Measurements from ENCODE around the gene SP140L.
"Not testable (repeated sequence)": the region's sequence is repeated elsewhere in the genome, so short reads cannot be mapped to it uniquely, and the experiment has no call there.

SP140L gene

DNA sequence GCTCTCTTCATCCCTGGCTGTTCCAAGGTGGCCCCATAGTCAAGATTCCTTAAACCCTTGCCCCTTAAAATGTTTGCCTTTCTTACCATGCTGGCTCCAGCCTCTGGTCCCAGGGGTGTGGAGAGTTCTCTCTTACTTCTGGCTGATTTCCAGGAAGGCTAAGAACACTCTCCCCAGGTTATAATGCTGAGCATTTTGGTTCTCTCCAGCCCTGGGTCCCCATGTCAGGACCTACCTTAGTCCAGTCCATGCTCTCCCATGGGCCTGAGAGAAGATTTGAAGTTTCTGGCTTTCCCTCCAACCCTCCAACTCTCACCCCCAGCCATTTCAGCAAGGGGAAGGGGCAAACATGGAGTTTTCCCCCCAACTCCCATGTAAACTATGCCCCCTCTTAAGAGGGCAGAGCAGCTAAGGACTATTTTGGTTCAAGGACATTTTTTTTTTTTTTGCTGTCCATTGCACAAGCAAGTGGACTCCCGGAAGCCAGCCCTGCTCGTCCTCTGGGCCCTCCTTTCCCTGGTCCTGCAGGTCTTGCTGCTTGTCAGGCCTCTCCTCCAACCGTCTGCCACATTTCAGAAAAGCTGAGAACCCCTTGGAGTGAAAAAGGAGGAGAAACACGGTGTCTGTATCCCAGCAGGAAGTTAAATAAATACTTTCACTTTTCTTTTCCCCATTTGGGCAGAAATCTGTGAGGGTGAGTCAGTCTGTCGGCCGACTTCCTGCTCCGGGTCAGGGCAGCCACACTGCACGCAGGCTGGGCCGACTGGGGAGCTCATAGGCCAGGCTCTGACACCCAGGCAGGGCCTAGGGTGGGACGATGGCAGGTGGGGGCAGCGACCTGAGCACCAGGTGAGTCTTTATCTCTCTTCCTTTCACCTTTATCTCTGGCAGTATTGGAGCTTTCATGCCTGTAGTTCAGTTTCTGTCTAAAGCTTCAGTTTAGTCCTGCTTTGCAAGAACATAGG is at the start of gene SP140L:
Gene SP140L, plus strand, starts transcription at position 741 of the 965 bp plus-strand sequence. Its CDS starts 77 bp downstream, at position 818.
- DNase-seq (ENCODE audit: low spot score), result peak; percentile 79

GRCh38 chr2:230282936-230283335 is 44.1 kb upstream of the SP140L start:
- no peak for DNase-seq (ENCODE audit: low spot score)

GRCh38 chr2:230286048-230286447 is 40.9 kb upstream of the SP140L start:
- DNase-seq (ENCODE audit: low spot score), result no peak

GRCh38 chr2:230289311-230289710 is 37.7 kb upstream of the SP140L start:
- DNase-seq (ENCODE audit: low spot score), result peak; percentile 19

GRCh38 chr2:230295192-230295591 is 31.8 kb upstream of the SP140L start:
- no peak for DNase-seq (ENCODE audit: low spot score)

GRCh38 chr2:230296917-230297316 is 30.1 kb upstream of the SP140L start:
- DNase-seq (ENCODE audit: low spot score), result no peak

- DNase-seq (ENCODE audit: low spot score), result no peak
Measured at GRCh38 chr2:230299618-230300017, 27.4 kb upstream of the SP140L start.

DNA sequence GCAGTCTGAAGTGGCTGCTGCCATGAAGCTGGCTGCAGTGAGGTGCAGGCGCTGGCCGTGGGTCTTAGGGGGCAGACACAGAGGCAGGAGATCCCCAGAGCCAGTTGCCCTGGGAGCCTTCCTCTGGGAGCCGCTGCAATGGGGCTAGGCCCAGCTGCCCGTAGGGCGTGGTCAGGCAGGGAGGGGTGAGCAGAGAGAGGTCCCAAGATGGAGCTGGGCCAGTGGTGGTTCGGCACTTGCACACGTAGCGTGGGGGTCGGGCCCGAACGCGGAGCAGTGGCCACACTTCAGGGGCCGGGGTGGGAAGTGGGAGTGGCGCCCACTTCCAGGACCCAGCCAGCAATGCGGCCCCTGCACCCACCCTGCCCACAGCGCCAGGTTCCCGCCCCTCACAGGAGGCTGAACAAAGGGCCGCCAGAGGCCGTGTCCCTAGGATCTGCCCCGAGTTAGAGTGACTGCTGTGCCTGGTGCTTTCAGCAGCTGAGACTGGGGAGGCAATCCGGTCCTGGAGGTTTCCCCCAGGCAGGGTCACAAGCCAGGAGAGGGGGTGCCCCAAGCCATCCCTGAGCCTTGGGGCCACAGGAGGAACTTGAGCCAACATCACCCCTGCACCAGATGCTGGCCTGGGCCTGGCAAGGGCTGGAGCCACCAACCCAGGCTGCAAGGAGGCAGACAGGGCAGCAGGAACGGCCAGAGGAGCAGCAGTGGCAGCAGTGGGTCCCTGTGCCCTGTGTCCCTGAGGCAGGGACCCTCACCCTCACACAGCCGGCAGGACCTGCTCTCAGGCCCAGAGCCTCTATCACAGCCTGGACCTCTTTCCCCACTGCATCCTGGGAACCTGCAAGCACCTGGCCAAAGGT is 21.3 kb upstream of the SP140L start:
- no peak for DNase-seq (ENCODE audit: low spot score)

DNA sequence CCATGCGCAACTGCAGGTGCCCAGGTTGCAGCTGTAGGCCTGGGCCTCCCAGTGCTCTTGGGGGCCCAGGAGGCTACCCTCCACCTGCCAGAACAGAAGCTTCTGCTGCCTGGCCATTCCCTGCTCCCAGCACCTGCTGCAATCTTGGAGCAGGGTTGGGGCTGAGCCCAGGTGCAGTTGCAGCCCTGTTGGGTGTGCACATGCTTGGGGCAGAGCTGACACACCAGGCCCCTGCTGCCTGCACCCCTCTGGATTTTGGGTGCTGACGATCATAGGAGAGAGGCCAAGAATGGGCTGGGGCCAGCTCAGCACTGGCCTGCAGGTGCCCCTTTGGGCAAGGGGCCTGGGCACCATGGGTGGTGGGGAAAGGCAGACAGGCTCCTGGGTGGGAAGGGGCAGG is 20.5 kb upstream of the SP140L start:
- no peak for DNase-seq (ENCODE audit: low spot score)

DNA sequence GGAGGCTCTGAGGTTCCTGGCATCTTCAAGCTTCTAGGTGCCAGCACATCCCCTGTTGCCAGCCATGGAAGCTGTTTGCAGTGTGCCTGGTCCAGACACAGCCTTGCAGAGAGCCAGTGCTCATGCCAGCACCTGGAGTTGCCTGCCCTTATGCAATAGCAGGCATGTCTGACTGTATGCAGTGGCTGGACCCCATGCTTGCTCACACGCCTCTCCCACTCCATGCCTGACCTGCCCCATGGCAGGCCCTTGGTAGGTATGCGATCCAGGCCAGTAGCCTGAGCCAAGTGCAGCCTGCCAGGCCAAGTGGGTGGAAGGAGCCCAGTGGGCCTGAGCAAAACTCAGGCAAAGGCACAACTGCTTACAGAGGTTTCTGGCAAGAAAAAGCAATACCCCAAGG is 19.5 kb upstream of the SP140L start:
- no peak for DNase-seq (ENCODE audit: low spot score)

GRCh38 chr2:230308402-230309000 is 18.5 kb upstream of the SP140L start:
- no peak for DNase-seq (ENCODE audit: low spot score)

DNA sequence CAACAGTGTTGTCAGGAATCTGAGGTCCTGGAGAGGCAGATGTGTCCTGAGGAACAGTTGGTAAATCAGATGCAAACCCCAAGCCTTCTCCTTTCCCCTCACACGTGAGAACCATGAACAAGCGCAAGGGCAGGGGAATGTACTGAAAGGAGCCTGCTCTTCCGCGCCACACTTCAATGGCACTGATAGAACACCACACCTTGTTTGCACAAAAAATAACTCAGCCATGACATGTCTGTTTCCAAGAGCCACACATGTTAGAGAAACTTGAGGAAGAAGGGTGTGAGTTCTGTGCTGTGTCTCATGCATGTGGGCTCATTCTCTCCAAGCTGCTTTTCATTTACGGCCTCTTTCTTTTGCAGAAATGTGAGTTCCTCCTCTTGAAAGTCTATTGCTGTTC is 16.2 kb upstream of the SP140L start:
- not testable (repeated sequence) for DNase-seq (ENCODE audit: low spot score)

- DNase-seq (ENCODE audit: low spot score), result not testable (repeated sequence)
Measured at GRCh38 chr2:230311634-230312033, 15.4 kb upstream of the SP140L start.

DNA sequence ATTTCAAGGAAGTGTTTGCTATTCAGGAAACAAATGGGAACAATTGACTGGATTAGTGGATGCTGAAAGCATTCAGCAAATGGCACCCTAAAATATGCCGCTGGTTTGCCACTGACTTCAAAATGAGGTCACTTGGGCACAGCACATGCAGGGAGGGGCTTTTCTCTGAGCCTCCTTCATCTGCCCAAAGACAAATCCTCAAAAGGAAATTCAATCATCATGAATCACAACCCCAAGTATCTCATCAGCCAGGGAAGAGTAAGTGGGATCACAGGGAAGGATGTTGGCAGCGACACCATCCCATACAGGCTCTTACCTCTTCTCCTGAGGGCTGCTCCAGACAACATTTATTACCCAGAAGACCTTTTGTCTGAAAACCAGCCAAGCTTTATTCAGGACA is 14.4 kb upstream of the SP140L start:
- DNase-seq (ENCODE audit: low spot score), result no peak

DNA sequence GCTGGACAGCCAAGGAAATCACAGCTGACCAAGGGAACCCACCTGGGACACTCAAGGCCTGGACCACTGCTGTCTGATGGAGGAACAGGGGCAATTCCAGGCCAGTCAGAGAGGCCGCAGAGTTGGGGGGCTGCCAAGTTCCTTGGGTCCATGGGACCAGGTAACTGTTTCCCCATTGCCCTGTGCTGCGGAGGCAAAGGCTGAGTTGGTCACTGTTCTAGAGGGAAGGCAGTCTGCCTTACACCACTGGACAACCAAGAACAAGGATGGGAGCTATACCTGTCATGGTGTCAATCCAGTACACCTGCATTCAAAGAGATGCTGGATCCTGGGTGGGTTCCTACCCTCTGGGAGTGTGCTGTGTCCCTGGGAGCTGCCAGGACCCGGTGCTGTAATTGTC is 9.6 kb upstream of the SP140L start:
- no peak for DNase-seq (ENCODE audit: low spot score)

DNA sequence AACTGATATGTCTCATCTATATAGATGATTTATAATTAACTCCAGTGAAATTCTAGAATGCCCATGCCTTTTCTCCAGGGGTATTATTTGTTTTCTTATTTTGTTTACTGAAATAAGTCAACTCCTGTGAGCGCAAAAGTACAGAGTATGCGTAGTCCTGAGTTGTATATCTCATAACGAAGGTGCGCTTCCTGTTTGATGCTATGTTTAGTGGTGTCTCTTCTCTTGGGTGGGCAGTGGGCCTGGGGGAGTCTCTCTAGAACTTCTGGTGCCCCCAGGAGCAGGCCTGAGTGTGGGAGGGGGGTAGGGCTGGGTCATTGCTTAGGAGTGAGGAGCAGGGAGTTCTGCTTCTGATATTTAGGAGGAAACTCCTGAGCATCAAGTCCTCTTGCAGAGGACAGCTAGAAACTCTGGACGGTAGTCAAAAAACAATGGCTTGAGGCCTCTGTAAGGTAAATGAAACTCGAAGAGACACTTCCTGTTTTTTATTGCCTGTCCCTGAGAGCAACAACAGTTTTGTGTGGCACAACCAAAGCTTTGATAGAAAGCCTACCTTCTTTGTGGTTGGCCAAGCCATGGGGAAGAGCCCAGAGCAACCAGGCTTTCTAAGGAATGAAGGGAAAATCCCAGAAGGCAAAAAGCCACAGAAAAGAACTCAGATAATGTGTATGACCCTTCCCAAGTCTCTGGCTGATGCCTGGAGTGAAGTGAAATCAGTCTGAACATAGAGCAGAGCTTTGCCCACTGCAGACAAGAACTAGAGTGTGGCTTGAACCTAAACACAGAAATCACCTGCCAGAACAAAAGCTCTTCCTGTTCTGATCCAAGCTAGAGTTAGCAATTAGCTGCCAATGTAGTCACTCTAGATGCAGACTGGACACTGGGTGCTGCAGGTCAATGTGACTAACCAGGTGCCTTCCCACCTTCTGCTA is 8.5 kb upstream of the SP140L start:
- peak; percentile 30 for DNase-seq (ENCODE audit: low spot score)

GRCh38 chr2:230319211-230319862 is 7.7 kb upstream of the SP140L start:
- peak; percentile 24 for DNase-seq (ENCODE audit: low spot score)

DNA sequence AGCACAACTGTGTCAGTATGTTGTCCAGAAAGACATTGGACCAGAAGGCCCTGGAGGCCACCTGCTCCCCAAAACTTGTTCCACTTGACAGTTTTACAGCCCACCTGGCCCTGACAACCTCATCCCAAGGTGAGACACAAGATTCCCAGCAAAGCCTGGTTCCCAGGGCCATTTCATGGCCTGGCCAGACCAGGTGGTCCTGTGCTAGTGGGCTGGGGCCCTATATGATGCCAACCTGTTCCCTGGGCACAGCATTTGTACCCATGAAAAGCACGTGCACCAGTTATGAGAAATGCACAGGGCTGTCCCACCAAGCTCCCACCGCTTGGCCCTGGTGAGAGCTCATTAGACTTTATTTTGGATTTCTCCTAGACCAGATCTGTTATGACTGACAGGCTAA is 6.0 kb upstream of the SP140L start:
- no peak for DNase-seq (ENCODE audit: low spot score)

DNA sequence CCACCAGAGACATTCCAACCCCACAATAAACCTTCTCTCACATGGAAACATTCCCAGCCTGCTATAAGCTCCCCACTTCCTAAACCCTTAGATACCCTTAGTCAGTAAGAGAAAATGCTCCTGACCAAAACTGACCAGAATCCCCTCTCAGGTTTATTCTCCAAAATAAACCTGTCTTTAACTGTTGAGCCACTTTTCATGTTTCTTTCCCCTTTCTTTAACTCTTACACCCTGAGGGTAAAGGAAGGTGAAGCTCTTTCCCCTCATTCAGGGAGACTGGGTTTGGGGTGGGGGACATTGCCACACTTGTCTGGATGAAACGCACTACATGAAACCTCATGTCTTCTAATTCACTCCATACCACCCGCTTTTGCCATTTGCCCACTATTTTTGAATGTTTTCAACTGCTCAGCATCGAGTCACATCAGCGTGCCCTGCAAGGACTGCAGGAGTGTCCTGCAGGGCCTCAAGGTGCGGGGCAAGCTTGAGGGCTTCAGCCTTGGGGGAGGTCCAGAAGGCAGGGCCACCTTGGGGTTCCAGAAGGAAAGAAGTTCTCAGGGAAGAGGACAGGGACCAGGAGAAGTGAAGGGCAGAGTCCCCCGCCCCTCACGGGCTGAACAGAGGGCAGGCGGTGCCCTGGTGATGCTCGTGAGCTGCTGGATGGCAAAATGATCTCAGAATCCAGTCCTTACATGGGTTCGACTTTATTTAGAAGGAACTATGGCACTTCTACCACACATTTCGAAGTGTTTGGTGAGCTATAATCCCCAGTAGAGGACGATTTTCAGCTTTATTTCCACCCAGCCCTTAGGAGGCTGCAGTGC is 4.2 kb upstream of the SP140L start:
- no peak for DNase-seq (ENCODE audit: low spot score)
